SK-N-MC (cell line): ENCODE results near the gene DYRK3.

Experiments
- EZH2 ChIP-seq: fragments of 200-600 bp; sonication (generic); IDR thresholded peaks from one replicate; pipeline ENCODE4 v1.6.1; 2017; ENCODE audit warnings: antibody characterized with exemption
- POLR2AphosphoS5 ChIP-seq: IDR thresholded peaks from 2 replicates; pipeline ENCODE4 v1.6.1; 2012; ENCODE audit warnings: mild to moderate bottlenecking, low read depth, low read length, borderline replicate concordance

DNA sequence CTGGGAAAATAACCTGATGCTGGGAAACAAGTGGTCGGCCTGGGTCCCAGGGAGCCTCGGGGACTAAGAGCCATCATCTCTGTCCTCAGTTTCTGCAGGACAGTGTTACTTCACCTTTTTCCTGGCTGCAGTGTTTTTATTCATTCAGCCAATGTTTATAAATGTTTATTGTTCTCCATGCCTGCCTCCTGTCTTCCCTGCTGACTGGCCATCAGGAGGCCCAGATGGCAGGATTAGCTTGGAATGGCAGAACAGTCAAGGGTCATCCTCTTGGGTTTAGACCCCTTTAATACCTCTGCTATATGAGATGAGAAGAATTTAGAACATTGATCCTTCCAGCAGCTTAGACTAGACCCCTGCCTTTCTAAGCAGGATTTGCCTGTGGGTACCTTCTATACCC is 62.7 kb downstream of the DYRK3 start:
- TF ChIP-seq EZH2 (no peak), POLR2AphosphoS5 (no peak)
